ENCODE measurements around the gene PFKFB4.

Gene PFKFB4

GRCh38 chr3:48584836-48585235, 28.2 kb upstream of the PFKFB4 start:
- DNase-seq: no peak

- no peak for DNase-seq
Observed at GRCh38 chr3:48581621-48582481, 25.2 kb upstream of the PFKFB4 start.

- no peak for DNase-seq
Observed at GRCh38 chr3:48576647-48577046, 20.0 kb upstream of the PFKFB4 start.

- DNase-seq: no peak
Observed at GRCh38 chr3:48575366-48575765, 18.8 kb upstream of the PFKFB4 start.

GRCh38 chr3:48573973-48574585, 17.5 kb upstream of the PFKFB4 start:
- DNase-seq: no peak

GRCh38 chr3:48572517-48572916, 15.9 kb upstream of the PFKFB4 start:
- no peak for DNase-seq

- DNase-seq: no peak
Observed at GRCh38 chr3:48571938-48572337, 15.3 kb upstream of the PFKFB4 start.

GRCh38 chr3:48569808-48570450, 13.3 kb upstream of the PFKFB4 start:
- DNase-seq: no peak

- no peak for DNase-seq
Observed at GRCh38 chr3:48569400-48569799, 12.8 kb upstream of the PFKFB4 start.

- DNase-seq: no peak
Observed at GRCh38 chr3:48568476-48568875, 11.9 kb upstream of the PFKFB4 start.

GRCh38 chr3:48567500-48567899, 10.9 kb upstream of the PFKFB4 start:
- DNase-seq: no peak

- DNase-seq: no peak
Observed at GRCh38 chr3:48567090-48567489, 10.5 kb upstream of the PFKFB4 start.

- DNase-seq: no peak
Observed at GRCh38 chr3:48566401-48566760, 9.8 kb upstream of the PFKFB4 start.

- DNase-seq: no peak
Observed at GRCh38 chr3:48565591-48566400, 9.2 kb upstream of the PFKFB4 start.

- no peak for DNase-seq
Observed at GRCh38 chr3:48565186-48565585, 8.6 kb upstream of the PFKFB4 start.

- no peak for DNase-seq
Observed at GRCh38 chr3:48564667-48565066, 8.1 kb upstream of the PFKFB4 start.

GRCh38 chr3:48564022-48564421, 7.4 kb upstream of the PFKFB4 start:
- DNase-seq: peak; percentile 65

- DNase-seq: no peak
Observed at GRCh38 chr3:48563382-48563918, 6.8 kb upstream of the PFKFB4 start, which contains the start of gene UCN2. Gene UCN2, minus strand, starts transcription at chr3:48563781. Its CDS starts 657 bp downstream, at chr3:48563124.

- no peak for DNase-seq
Observed at GRCh38 chr3:48562367-48563095, 5.9 kb upstream of the PFKFB4 start.

GRCh38 chr3:48561045-48561736, 4.6 kb upstream of the PFKFB4 start:
- peak; percentile 77 for DNase-seq

- no peak for DNase-seq
Observed at GRCh38 chr3:48560648-48561018, 4.0 kb upstream of the PFKFB4 start.
